ENCODE measurements around the gene TBC1D22A.
"Not testable (repeated sequence)": the region's sequence is repeated elsewhere in the genome, so short reads cannot be mapped to it uniquely, and the experiment has no call there.

TBC1D22A gene

DNA sequence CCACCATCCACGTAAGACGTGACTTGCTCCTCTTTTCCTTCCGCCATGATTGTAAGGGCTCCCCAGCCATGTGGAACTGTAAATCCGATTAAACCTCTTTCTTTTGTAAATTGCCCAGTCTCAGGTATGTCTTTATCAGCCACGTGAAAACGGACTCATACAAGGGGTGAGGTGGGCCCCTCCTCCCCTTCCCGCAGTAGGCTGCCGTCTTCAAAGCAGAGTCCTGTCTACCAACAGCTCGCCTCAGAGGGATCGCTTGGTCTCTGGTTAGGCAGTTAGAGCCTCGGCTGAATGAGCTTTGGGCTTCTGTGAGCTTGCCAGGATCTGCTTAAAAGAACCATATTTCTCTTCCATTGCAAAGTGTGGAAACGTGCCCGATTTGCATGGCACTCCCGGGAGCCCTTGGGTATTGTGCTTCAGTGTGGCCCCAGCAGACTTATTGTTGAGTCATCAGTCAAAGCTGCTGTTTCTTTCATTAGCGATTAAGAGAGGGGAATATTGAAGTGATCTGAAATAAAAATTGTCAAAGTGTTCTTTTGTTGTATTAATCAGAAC lies 338.3 kb downstream of the TBC1D22A start:
- no peak for DNase-seq (ENCODE audit: low read depth, low spot score)

DNA sequence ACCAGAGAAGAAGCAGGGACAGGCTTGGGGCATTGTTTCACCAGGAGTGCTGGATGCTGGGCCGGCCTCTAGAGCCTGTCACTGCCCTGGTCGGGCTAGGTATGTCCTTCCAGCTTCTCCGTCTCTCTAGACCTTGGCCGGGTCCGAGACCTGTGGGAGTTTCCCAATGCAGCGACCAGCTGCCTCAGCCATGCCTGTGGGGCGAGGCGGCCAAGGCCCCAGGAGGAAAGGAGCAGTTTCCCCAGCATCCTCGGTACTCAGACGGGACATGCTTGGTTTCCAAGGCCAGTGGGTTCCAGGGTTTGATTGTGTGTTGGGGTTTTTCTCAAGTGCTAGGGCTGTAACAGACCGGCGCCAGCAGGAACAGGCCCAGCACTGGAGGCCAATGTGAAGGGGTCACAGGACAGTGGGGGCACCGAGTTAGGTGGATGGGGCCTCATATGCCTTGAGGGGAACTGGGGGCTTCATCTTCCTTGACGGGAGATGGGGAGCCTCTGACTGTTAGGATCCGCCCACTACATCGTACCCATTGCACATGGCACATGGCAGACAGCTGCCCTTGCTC lies 339.0 kb downstream of the TBC1D22A start:
- DNase-seq (ENCODE audit: low read depth, low spot score): no peak

DNA sequence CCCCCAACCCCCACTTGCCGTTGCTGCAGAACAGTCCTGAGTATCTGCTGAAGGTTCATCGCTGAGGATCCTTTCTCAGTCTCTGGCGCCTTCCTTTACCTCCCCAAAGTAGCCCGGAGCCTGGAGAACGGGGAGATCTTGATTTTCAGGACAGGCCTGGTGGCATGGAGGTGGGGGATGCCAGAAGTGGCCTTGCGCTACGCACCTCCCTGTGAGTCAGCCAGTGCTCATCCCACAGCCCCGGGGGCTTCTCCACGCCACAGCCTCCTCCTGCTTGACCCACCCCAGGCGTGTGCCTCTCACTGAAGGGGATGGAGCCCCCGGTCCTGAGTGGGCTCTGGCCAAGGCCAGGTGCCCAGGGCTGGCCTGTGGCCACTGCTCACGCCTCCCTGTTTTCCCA lies 339.6 kb downstream of the TBC1D22A start:
- no peak for DNase-seq (ENCODE audit: low read depth, low spot score)

DNA sequence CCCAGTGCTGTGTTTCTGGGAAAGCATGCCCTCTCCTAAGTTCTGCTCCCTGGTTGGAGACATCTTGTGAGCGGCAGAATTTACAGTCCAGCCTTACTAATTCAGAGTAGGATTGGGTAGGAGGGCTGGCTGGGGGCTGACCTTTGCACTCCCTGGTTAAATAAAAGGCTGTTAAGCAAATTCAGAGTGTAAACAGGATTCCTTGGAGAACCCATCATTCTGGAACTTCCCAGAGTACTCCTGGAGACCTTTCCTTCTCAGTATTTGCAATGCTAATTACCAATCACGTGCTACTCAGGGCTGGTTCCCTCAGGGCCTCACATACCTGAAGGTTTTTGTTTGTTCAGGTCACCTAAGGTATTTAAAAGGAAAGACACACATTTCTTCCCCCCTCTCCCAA lies 340.2 kb downstream of the TBC1D22A start:
- no peak for DNase-seq (ENCODE audit: low read depth, low spot score)

DNA sequence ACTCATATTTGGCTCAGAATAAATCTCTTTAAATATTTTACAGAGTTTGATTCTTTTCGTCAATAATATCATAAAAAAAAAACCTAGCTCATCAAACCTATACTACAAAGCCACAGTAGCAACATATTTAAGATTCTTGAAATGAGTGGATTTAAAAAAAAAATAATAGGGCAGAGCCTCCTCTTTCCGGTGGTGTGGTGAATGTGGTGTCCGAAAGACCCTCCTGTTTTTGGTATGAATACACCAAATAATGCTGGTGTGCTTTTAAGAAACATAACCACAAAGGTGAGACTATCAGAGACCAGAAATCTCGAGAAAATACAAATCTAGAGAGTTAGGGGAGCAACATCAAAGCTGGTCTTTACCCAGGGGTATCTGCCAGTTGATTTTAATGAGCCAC lies 342.6 kb downstream of the TBC1D22A start:
- DNase-seq (ENCODE audit: low read depth, low spot score): no peak

DNA sequence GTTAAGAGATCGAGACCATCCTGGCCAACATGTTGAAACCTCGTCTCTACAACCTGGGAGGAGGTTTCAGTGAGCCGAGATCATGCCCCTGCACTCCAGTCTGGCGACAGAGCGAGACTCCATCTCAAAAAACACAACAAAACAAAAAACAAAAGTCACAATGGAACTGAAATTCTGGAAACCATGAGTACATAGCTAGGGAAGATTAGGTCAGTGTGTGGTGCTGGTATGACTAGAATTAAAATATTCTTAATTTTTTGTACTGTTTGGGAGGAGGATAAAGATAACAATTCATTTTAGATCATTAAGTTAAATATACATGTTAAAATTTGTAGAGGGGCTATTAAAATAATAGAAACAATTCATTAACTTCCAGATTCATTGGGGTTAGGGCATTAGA lies 344.4 kb downstream of the TBC1D22A start:
- no peak for DNase-seq (ENCODE audit: low read depth, low spot score)

DNA sequence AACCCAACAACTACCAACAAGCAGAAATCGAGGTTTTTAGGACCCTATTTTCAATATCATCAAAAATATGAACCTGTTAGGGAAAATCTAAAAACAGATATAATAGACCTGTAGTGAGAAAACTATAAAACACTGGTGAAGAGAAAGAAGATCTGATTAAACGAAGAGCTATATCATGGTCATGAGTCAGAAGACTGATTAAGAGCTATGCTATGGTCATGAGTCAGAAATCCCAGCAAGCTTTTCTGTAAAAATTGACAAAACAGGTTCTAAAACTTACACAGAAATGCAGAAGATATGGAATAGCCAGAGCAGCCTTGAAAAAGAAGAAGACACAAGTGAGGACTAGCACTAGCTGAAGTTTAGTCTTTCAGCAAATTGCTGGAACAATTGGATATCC lies 345.0 kb downstream of the TBC1D22A start:
- no peak for DNase-seq (ENCODE audit: low read depth, low spot score)

DNA sequence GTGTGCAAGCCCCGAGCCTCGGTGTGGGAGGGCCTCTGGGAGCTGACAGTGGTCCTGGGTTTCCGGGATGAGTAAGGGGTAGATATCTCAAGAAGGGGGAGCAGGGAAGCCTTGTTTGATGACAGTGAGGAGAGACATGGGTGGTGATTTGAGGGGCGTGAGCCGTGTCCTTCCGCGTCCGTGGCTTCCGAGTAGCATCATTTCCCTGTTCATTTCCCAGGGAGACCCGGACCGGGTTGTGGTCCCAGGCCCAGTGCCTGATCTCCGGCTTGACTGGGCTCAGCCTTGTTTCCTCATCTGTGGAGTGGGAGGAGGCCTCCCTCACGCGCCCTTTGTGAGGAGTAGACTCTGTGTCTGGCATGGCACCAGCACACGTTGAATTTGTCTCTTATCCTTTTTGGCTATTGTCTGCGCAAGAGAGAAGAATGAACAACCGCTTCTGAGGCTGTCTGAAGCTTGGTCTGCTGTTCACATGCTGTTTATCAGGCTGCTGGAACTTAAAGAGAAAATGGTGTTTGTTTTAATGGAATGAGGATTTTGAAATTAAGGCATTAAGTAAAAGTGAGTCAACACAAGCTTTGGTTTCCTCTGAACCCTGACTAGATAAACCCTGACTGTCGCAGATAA lies 348.5 kb downstream of the TBC1D22A start:
- DNase-seq (ENCODE audit: low read depth, low spot score): no peak

DNA sequence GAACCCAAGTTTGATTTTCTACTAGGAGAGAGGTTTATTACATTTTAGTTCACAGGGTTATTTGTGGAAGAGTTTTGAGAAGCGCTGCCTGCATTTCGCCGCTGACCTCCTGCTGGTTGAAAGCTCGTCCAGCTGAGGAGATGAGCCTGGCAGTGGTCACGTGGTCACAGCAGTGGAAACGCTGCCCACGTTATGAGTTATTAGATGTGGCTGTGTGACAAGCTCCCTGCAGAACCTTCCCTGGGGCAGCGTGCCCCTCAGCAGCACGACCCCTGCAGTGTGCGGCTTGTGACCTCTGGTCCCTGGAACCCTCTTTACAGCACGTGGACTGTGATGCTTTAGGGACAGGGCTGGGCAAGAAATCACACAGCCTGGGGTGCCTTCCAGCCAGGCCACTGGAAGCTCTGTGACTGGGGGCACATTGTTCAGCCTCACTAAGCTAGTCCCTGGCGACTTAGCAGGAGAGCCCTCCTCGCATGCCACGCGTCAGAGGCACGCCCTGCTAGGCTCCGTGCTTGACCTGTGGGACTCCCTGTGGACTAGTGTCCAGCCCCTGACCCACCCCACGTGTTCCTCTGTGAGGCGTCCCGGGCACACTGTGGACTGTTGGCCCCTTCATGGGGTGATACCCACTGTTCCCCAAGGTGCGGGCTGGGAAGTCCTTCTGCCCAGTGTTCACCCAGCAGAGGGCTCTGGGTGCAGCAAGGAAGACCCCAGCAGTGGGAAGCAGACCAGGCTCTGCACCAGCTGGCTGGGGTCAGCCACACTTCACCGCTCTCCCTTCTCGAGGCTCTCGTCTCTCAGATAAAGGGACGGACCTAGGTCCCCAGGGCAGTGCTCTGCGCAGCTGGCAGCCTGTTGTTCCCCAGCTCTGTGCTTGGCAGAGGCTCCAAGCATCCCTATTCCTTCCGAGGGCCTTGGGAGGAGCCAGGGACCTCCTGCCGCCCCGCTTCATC lies 349.5 kb downstream of the TBC1D22A start:
- no peak for DNase-seq (ENCODE audit: low read depth, low spot score)

DNA sequence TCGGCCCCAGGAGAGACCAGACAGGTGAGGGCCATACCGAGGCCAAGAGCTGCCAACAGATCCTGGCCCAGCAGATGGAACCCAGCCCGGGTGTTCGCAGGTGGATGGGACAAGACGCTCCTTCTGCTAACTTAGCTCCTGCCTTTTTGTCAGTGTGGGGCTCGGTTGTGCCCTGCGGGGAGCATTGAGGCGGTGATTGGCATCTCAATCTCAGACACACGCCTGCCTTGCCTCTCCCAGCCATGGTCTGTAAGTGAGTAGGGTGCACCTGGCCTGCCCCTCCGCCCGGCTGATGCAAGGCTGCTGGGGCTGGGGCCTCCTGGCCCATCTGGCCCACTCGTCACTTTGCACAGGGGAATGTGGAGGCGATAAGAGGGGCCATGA lies 350.1 kb downstream of the TBC1D22A start:
- no peak for DNase-seq (ENCODE audit: low read depth, low spot score)

DNA sequence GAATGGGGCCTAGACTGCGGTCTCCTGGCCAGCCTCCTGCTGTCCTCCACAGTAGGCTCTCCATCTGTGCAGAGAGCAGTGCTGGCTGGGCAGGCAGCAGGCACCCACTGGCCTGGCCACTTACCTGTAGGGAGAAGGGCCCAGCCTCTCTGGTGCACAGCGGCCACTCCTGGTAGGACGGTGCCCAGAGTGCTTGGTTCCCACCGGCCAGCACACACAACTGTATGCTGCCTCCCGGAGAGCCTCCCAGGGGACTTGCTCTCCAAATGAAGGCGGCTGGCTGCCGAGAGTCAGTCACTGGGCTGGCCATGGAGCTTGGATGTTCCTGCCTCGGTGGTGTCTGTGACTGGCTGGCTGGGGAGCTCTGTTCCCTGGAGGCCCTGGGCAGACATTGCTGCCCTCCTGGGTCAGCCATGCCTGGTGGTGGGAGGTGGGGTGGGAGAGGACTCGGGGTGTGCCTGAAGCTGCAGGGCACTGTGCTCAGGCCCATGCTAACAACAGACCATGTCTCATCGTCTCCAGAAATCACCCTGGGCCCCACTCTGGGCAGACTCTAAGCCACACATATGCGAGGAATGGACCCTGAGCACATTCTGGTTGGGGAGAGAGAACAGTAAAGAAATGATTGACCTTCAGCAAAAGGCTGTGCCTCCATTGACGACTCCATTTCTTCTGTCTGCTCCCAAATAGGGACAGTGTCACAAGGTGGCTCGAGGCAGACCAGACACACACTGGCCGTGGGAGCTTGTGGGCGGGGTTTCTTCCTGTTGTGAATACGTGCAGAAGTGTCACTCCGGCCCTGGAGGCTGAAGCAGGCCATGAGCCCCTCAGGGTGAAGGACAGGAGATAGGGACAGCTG lies 350.8 kb downstream of the TBC1D22A start:
- no peak for DNase-seq (ENCODE audit: low read depth, low spot score)

DNA sequence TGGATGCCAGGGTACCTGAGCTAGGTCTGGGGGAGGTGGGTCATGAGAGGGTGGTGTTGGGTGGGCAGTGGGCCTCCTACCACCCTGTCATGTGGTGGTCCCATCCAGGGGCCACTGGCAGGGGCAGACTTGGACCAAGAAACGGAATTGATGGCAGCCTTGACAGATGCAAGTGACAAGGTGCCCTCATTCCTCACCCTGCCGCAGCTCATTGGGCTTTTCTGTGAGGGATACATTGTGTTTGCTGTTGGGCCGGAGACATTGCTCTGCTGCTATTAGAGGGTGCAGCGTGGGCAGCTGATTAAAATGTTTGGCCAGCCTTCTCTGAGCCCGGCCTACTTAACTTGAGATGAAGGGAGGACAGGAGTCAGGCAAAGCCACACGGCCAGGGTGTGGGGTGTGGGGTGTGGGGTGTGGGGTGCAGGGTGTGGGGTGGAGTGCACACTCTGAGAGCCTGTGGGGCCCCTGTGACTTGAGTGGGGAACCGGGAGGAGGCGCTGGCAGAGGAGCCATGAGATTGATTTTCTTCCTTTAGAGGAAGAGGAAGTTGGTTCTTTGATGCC lies 351.5 kb downstream of the TBC1D22A start:
- no peak for DNase-seq (ENCODE audit: low read depth, low spot score)

DNA sequence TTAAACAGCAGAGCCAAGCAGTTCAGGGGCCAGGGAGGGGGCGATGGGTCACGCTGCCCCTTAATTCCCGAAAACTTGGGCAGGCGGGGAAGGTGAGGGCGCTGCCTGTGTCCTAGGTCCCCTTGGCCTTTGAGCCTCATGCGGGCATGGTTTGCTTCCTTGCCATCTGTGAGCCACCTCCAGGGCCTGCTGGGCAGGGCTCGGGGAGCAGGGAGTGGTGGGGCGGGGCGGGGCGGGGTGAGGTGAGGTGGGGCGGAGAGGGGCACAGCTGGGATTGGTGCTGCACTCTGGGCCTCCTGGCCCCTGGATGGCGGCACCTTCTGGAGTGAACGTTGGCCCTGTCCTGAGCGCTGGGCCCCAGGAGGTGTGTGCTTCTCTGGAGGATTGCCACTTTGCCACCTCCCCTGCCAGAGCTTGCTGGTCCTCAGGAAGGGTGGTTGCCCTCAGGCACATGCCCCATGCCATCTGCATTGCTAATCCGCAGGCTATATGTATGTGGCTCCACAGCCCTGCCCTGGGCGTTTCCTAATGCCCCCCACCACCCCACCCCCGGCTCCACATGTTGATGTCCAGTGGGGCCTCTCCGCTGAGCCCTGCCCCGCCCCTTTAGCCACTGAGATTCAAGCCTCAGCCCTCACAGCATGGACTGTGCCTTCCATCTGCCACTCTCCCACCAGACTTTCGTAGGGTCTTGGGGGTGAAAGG lies 352.5 kb downstream of the TBC1D22A start:
- no peak for DNase-seq (ENCODE audit: low read depth, low spot score)

DNA sequence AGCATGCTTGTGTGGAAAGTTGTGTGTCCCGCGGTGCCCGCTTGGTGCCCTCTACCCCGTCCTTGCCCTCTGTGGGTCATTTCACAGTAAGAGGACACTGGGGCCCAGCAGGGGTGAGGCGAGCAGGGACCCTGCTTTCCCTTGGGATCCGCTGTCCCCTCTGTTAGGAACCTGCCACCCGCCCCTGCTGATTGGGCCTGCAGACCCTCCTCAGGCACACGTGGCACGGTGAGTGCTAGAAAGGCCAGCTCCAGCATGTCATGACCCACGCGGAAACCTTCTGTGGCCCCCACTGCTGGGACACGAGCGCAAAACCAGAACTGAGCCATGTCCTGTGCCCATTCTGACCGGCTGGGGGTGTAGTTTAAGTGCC lies 353.1 kb downstream of the TBC1D22A start:
- DNase-seq (ENCODE audit: low read depth, low spot score): no peak

DNA sequence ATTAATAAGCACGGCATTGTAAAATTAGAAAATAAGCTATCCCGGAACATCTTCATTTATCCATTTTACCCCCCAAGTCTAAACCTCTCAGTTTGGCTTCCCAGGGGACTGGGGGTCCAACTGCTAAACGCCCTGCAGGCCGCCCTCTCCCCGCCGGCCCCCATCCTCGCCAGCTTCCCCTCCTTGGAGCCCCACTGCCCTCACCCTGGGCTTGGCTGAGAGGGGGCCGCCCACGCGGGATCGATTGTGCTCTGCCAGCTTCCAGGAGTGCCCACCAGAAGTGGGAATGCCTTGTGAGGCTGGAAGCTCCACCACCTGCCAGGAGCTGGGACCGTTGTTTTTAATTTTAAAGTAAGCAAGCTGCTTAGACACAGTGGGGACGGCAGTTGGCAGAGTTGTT lies 353.5 kb downstream of the TBC1D22A start:
- no peak for DNase-seq (ENCODE audit: low read depth, low spot score)

DNA sequence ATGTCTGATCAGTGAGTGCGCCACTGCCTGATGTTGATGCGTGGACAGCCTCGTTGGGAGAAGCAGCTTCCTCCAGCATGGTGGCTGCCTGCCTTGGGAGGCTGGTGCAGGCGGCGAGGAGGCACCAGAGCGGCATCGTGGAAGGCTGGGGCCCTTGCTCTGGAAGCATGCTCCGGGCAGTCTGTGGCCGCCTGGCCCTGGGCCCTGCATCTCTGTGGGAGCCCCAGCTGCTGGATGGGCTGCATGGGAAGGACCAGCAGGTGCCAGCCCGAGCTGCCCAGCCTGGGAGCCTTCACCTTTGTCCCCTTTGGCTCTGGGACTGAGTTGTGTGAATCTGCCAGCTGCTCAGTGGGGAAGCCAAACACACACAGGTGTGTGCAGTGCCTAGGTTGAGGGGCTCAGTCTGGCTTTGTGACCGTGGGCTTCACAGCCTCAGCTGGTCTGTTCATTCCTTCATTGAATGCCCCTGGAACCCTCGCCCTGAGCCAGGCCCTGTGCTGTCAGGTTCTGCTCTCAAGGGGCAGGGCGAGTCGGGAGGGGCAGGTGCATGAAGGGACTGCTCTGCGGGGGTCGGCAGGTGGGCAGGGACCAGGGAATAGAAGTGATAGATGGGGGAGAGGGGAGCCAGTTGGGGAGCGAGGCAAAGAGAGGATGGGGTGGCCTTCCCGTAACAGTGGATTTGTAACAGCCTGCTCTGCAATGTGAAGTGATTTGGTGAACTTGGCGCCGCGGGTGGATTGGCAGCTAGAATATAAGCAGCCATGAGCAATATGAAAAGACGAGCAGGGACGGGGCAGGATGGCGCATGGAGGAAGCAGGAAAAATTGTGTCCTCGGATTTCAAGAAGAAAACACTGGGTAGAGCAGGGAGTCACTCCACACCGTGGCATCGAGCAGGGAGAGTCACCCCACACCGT lies 354.2 kb downstream of the TBC1D22A start:
- no peak for DNase-seq (ENCODE audit: low read depth, low spot score)

DNA sequence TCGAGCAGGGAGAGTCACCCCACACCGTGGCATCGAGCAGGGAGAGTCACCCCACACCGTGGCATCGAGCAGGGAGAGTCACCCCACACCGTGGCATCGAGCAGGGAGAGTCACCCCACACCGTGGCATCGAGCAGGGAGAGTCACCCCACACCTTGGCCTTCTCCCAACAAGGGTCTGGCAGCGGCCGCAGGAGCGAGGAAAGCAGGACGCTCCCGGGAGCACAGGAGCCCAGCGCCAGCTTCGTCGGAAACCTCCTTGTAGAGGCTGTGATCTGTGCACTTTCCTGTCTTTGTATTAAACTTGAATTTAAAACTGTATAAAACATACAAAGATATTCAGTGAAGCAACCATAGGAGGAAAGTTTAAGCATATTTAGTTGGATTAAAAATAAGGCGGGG lies 355.0 kb downstream of the TBC1D22A start:
- not testable (repeated sequence) for DNase-seq (ENCODE audit: low read depth, low spot score)

DNA sequence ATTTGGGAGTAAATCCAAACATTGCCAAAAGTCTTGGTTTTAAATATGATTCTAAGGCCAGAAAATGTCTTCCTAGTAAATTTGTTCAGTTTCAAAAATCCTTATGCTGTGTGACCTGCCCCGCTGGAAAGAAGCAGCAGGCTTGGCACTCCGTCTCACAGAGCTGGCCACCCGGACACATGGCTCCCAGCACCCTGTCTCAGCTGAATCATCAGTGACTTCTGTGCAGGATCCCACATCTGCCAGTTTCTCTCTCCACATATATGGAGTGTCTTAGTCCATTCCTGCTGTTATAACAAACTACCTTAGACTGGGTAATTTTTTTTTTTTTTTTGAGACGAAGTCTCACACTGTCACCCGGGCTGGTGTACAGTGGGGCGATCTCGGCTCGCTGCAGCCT lies 356.7 kb downstream of the TBC1D22A start:
- DNase-seq (ENCODE audit: low read depth, low spot score): no peak

DNA sequence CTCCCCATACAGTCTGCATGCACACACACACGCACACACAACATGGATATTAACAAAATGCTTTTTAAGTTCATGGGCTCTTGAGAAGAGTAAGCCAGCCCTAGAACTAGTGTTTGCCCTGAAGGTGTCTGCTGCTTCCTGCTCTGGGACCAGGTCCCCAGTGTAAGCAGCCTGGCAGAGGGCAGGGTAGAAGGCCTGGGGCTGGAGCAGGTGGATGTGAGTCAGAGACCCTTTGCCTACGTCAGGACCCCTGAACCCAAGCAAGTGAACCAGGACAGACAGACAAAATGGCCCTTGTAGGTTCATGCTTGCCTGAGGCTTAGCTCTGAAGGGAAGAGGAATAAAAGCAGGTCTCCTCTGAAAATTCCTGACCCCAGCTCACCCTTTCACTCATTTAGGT lies 357.9 kb downstream of the TBC1D22A start:
- DNase-seq (ENCODE audit: low read depth, low spot score): no peak

DNA sequence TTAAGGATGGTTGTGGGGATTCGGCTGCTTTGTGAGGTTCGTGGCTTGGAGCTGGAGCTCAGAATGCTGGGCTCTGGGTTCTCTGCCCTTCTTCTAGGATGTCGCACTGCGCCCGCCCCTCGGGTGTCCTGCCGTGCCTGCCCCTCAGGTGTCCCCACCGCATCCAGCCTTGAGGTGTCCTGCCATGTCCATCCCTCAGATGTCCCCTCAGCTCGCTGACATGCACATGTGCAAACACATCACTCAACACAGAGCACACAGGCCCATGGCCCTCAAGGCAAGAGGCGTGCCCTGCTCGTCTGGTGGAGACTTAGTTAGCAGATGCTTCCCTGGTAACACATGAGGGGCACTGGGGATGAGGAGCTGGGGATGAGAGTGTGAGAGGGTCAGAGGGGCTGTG lies 359.3 kb downstream of the TBC1D22A start:
- no peak for DNase-seq (ENCODE audit: low read depth, low spot score)
